Measurements from ENCODE around the gene FBN1.

DNA sequence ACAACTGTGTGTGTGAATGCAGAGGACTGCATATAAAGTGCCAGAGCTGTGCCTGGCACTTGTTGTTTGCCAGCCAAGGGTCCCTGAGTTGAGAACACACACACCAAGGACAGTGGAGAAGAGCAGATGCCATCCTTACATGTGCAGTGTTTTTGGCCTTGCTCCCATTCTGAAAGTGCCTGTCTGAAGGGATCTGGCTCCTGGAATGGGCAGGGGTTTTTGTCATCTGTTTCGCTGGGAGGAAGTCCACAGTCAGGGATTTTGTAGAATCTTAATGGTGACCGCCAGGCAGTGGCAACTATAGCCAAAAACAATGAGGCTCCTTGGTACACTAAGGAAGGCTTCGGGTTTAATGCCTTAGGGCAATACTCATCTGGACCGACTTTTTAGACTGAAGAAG is 250.5 kb downstream of the FBN1 start:
- TF ChIP-seq CTCF (IDR thresholded peaks at IDR 0.05; ENCODE audit: low read depth, low read length) (no peak), EZH2phosphoT487 (IDR thresholded peaks at IDR 0.05; ENCODE audit: low read depth) (no peak)
